ENCODE results near the gene PDE1A. TPM values are rescaled to one million over a fixed set of nuclear protein-coding genes. Genes with fewer than 3 reads are reported as not detected.

The PDE1A gene
- total RNA-seq, 1 experiment from 2014 or later, result not detected

- TF ChIP-seq CTCF (conservative IDR thresholded peaks at IDR 0.05; ENCODE audit: low read depth, low read length) (no peak), EZH2 (IDR thresholded peaks at IDR 0.05; ENCODE audit: low read length, unreplicated experiment) (no peak), EZH2phosphoT487 (IDR thresholded peaks at IDR 0.05; ENCODE audit: borderline replicate concordance, low read length) (no peak)
- Histone ChIP-seq H3K27ac (ENCODE audit: low read length) (no peak overlapping the region), H3K4me2 (ENCODE audit: low read length) (no peak overlapping the region), H3K79me2 (ENCODE audit: low read length) (no peaks in the 10 kb centered on the region), H3K36me3 (ENCODE audit: low read depth, low read length) (no peaks in the 10 kb centered on the region), H3K9ac (ENCODE audit: low read length) (no peak overlapping the region), H3K4me1 (ENCODE audit: insufficient read depth, low read length) (peaks cover 13% of the 10 kb centered on the region), H3K4me3 (ENCODE audit: low read length) (no peak overlapping the region), H3F3A (ENCODE audit: low read length, unreplicated experiment) (no peaks in the 10 kb centered on the region), H3K9me3 (ENCODE audit: low read length) (no peaks in the 10 kb centered on the region), H2AFZ (ENCODE audit: low read length) (no peak overlapping the region), H4K20me1 (ENCODE audit: low read length) (no peaks in the 10 kb centered on the region), H3K9me2 (replicated peaks; ENCODE audit: low read length) (no peaks in the 10 kb centered on the region), H3K27me3 (ENCODE audit: low read length) (no peaks in the 10 kb centered on the region)
- ATAC-seq (no peak), DNase-seq (no peak)
- intact Hi-C loops (cut with micrococcal nuclease), result no loop called here
- CTCF ChIA-PET, result no interaction called here
- no TSS peak for BruUV-seq (replicated peaks)
- POLR2A ChIA-PET (ENCODE audit: unreplicated experiment), result no interaction called here
Measured at GRCh38 chr2:182248898-182249297, 177.9 kb downstream of the PDE1A start.

GRCh38 chr2:182248362-182248761, 178.5 kb downstream of the PDE1A start:
- Histone ChIP-seq H3K27me3 (ENCODE audit: low read length) (no peaks in the 10 kb centered on the region), H3K9ac (ENCODE audit: low read length) (no peak overlapping the region), H3K79me2 (ENCODE audit: low read length) (no peaks in the 10 kb centered on the region), H3K36me3 (ENCODE audit: low read depth, low read length) (no peaks in the 10 kb centered on the region), H3K9me2 (replicated peaks; ENCODE audit: low read length) (no peaks in the 10 kb centered on the region), H4K20me1 (ENCODE audit: low read length) (no peaks in the 10 kb centered on the region), H3K9me3 (ENCODE audit: low read length) (no peaks in the 10 kb centered on the region), H3K27ac (ENCODE audit: low read length) (no peak overlapping the region), H2AFZ (ENCODE audit: low read length) (no peak overlapping the region), H3K4me3 (ENCODE audit: low read length) (no peak overlapping the region), H3K4me2 (ENCODE audit: low read length) (no peak overlapping the region), H3K4me1 (ENCODE audit: insufficient read depth, low read length) (peaks cover 13% of the 10 kb centered on the region), H3F3A (ENCODE audit: low read length, unreplicated experiment) (no peaks in the 10 kb centered on the region)
- no TSS peak for BruUV-seq (replicated peaks)
- TF ChIP-seq EZH2 (IDR thresholded peaks at IDR 0.05; ENCODE audit: low read length, unreplicated experiment) (no peak), CTCF (conservative IDR thresholded peaks at IDR 0.05; ENCODE audit: low read depth, low read length) (no peak), EZH2phosphoT487 (IDR thresholded peaks at IDR 0.05; ENCODE audit: borderline replicate concordance, low read length) (no peak)
- ATAC-seq, result no peak
- intact Hi-C loops (cut with micrococcal nuclease), result no loop called here
- ChIA-PET CTCF (no interaction called here), POLR2A (ENCODE audit: unreplicated experiment) (no interaction called here)
- no peak for DNase-seq

- no peak overlapping the region for H3K27ac ChIP-seq (ENCODE audit: low read length)
- POLR2A ChIA-PET (ENCODE audit: unreplicated experiment), result no interaction called here
- ATAC-seq, result no peak
- no peak for DNase-seq
- no peaks in the 10 kb centered on the region for H3F3A ChIP-seq (ENCODE audit: low read length, unreplicated experiment)
- no TSS peak for BruUV-seq (replicated peaks)
- H3K27me3 ChIP-seq (ENCODE audit: low read length), result no peaks in the 10 kb centered on the region
- no peak overlapping the region for H3K9ac ChIP-seq (ENCODE audit: low read length)
- CTCF ChIA-PET, result no interaction called here
- no peaks in the 10 kb centered on the region for H3K36me3 ChIP-seq (ENCODE audit: low read depth, low read length)
- H2AFZ ChIP-seq (ENCODE audit: low read length), result no peak overlapping the region
- no peaks in the 10 kb centered on the region for H3K9me2 ChIP-seq (replicated peaks; ENCODE audit: low read length)
- no peak overlapping the region for H3K4me3 ChIP-seq (ENCODE audit: low read length)
- intact Hi-C loops (cut with micrococcal nuclease), result no loop called here
- no peak for TF ChIP-seq EZH2phosphoT487 (IDR thresholded peaks at IDR 0.05; ENCODE audit: borderline replicate concordance, low read length)
- no peak for TF ChIP-seq CTCF (conservative IDR thresholded peaks at IDR 0.05; ENCODE audit: low read depth, low read length)
- no peak for TF ChIP-seq EZH2 (IDR thresholded peaks at IDR 0.05; ENCODE audit: low read length, unreplicated experiment)
- no peak overlapping the region for H3K4me2 ChIP-seq (ENCODE audit: low read length)
- peaks cover 13% of the 10 kb centered on the region for H3K4me1 ChIP-seq (ENCODE audit: insufficient read depth, low read length)
- H3K9me3 ChIP-seq (ENCODE audit: low read length), result no peaks in the 10 kb centered on the region
- H3K79me2 ChIP-seq (ENCODE audit: low read length), result no peaks in the 10 kb centered on the region
- H4K20me1 ChIP-seq (ENCODE audit: low read length), result no peaks in the 10 kb centered on the region
Measured at GRCh38 chr2:182247831-182248230, 179.0 kb downstream of the PDE1A start.

Measured in PC-3 (cell line).